ENCODE data around the gene TIGD1. TPM values are rescaled to one million over a fixed set of nuclear protein-coding genes. Genes with fewer than 3 reads are reported as not detected.

The TIGD1 gene
- polyA plus RNA-seq, 3 donors: 1.6 to 4.1 (median 2.1) TPM

DNA sequence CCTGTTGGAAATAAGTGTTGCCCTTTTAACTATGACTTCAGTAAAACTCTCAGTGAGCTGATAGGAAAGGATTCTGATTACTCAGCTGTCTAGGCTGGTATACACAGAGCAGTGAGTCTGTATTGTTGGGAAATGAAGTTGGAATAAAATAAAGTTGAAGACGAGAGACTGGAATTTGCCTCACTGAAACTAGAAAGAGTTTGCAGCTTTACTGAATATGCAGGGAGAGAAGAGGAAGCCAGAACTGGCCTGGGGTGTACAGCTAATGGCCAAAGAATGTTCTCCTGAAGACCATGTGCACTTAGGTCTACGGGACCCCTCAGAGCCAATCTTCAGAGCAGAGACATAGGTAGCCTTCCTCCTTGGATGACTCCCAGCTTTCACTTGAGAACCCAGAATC, 26.6 kb upstream of the TIGD1 start:
- Mint-ChIP-seq H3K9me3 (no peaks in the 10 kb centered on the region), H3K4me1 (no peaks in the 10 kb centered on the region), H3K4me3 (no peak overlapping the region), H3K27ac (no peak overlapping the region), H3K36me3 (peaks cover 70 to 96% of the 10 kb centered on the region in 2 donors), H3K27me3 (ENCODE audit: low read depth in 3 of 3) (no peaks in the 10 kb centered on the region)
- H3K9me3 ChIP-seq (replicated peaks in 1 of 2; ENCODE audit: control insufficient read depth in 1 of 2, insufficient read depth in 1 of 2, low read length in 2 of 2): no peaks in the 10 kb centered on the region
- peaks cover 7% of the 10 kb centered on the region for H4K20me1 ChIP-seq (ENCODE audit: insufficient read depth, low read length)
- no peak overlapping the region for H3K4me2 ChIP-seq (replicated peaks; ENCODE audit: extremely low read depth, low read length, poor library complexity, severe bottlenecking)
- no peak overlapping the region for H3K9ac ChIP-seq (ENCODE audit: insufficient read depth, low read length, poor library complexity, severe bottlenecking)
- TF ChIP-seq, protein P1, sequence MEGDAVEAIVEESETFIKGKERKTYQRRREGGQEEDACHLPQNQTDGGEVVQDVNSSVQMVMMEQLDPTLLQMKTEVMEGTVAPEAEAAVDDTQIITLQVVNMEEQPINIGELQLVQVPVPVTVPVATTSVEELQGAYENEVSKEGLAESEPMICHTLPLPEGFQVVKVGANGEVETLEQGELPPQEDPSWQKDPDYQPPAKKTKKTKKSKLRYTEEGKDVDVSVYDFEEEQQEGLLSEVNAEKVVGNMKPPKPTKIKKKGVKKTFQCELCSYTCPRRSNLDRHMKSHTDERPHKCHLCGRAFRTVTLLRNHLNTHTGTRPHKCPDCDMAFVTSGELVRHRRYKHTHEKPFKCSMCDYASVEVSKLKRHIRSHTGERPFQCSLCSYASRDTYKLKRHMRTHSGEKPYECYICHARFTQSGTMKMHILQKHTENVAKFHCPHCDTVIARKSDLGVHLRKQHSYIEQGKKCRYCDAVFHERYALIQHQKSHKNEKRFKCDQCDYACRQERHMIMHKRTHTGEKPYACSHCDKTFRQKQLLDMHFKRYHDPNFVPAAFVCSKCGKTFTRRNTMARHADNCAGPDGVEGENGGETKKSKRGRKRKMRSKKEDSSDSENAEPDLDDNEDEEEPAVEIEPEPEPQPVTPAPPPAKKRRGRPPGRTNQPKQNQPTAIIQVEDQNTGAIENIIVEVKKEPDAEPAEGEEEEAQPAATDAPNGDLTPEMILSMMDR (IDR thresholded peaks at IDR 0.05): no peak
- intact Hi-C loops (cut with micrococcal nuclease): no loop called here
- H3K27me3 ChIP-seq (ENCODE audit: control insufficient read depth in 2 of 2, insufficient read depth in 2 of 2, low read length in 2 of 2): no peaks in the 10 kb centered on the region
- no peak overlapping the region for H3K4me3 ChIP-seq (replicated peaks in 1 of 3; ENCODE audit: low read depth in 2 of 3, low read length in 3 of 3)
- H3K36me3 ChIP-seq (replicated peaks in 1 of 2; ENCODE audit: control insufficient read depth in 1 of 2, insufficient read depth in 2 of 2, low read length in 2 of 2): peaks cover 65 to 99% of the 10 kb centered on the region in 2 donors
- H3K79me2 ChIP-seq (ENCODE audit: insufficient read depth, low read length): no peaks in the 10 kb centered on the region
- DNase-seq: no peak
- H2AFZ ChIP-seq (ENCODE audit: insufficient read depth, low read depth, low read length, poor library complexity, severe bottlenecking): no peak overlapping the region
- H3K27ac ChIP-seq (ENCODE audit: low read depth in 1 of 2, low read length in 2 of 2): no peak overlapping the region
- 100% methylated on average over 2 of the region's 2 CpGs for WGBS (ENCODE audit: insufficient coverage)
- H3K4me1 ChIP-seq (ENCODE audit: control insufficient read depth in 1 of 2, insufficient read depth in 2 of 2, low read length in 2 of 2): no peaks in the 10 kb centered on the region

- WGBS (ENCODE audit: insufficient coverage): no CpG with 5 or more reads among the region's 1 CpG
Measured at GRCh38 chr2:232575404-232575746, 25.0 kb upstream of the TIGD1 start.

More at GRCh38 chr2:232575404-232575746, 25.0 kb upstream of the TIGD1 start:
- H3K4me3 Mint-ChIP-seq: no peak overlapping the region
- no peaks in the 10 kb centered on the region for H3K4me1 Mint-ChIP-seq
- peaks cover 69 to 96% of the 10 kb centered on the region in 2 donors for H3K36me3 Mint-ChIP-seq
- Histone ChIP-seq H3K27ac (ENCODE audit: low read depth in 1 of 2, low read length in 2 of 2) (no peak overlapping the region), H3K27me3 (ENCODE audit: control insufficient read depth in 2 of 2, insufficient read depth in 2 of 2, low read length in 2 of 2) (no peaks in the 10 kb centered on the region), H3K4me3 (replicated peaks in 1 of 3; ENCODE audit: low read depth in 2 of 3, low read length in 3 of 3) (no peak overlapping the region), H2AFZ (ENCODE audit: insufficient read depth, low read depth, low read length, poor library complexity, severe bottlenecking) (no peak overlapping the region), H3K4me2 (replicated peaks; ENCODE audit: extremely low read depth, low read length, poor library complexity, severe bottlenecking) (no peak overlapping the region), H3K36me3 (replicated peaks in 1 of 2; ENCODE audit: control insufficient read depth in 1 of 2, insufficient read depth in 2 of 2, low read length in 2 of 2) (peaks cover 67 to 99% of the 10 kb centered on the region in 2 donors), H3K9ac (ENCODE audit: insufficient read depth, low read length, poor library complexity, severe bottlenecking) (no peak overlapping the region), H4K20me1 (ENCODE audit: insufficient read depth, low read length) (peaks cover 17% of the 10 kb centered on the region), H3K4me1 (ENCODE audit: control insufficient read depth in 1 of 2, insufficient read depth in 2 of 2, low read length in 2 of 2) (no peaks in the 10 kb centered on the region), H3K79me2 (ENCODE audit: insufficient read depth, low read length) (no peaks in the 10 kb centered on the region), H3K9me3 (replicated peaks in 1 of 2; ENCODE audit: control insufficient read depth in 1 of 2, insufficient read depth in 1 of 2, low read length in 2 of 2) (no peaks in the 10 kb centered on the region)
- H3K9me3 Mint-ChIP-seq: peaks cover 0 to 1% (median 0%) of the 10 kb centered on the region in 7 donors
- H3K27me3 Mint-ChIP-seq (ENCODE audit: low read depth in 3 of 3): no peaks in the 10 kb centered on the region
- TF ChIP-seq, protein P1 (IDR thresholded peaks at IDR 0.05): no peak
- intact Hi-C loops (cut with micrococcal nuclease): no loop called here
- no peak overlapping the region for H3K27ac Mint-ChIP-seq
- DNase-seq: no peak
